NCI-H2107 treated with DMSO at 0.1 percent for 48 hours (cell line): ENCODE data around the gene ZNF827.

Experiments
- DNase-seq: peaks from one replicate; lab custom pipeline; 2025; ENCODE audit not compliant: unreplicated experiment; lab: John Stamatoyannopoulos, UW

Gene ZNF827, protein sequence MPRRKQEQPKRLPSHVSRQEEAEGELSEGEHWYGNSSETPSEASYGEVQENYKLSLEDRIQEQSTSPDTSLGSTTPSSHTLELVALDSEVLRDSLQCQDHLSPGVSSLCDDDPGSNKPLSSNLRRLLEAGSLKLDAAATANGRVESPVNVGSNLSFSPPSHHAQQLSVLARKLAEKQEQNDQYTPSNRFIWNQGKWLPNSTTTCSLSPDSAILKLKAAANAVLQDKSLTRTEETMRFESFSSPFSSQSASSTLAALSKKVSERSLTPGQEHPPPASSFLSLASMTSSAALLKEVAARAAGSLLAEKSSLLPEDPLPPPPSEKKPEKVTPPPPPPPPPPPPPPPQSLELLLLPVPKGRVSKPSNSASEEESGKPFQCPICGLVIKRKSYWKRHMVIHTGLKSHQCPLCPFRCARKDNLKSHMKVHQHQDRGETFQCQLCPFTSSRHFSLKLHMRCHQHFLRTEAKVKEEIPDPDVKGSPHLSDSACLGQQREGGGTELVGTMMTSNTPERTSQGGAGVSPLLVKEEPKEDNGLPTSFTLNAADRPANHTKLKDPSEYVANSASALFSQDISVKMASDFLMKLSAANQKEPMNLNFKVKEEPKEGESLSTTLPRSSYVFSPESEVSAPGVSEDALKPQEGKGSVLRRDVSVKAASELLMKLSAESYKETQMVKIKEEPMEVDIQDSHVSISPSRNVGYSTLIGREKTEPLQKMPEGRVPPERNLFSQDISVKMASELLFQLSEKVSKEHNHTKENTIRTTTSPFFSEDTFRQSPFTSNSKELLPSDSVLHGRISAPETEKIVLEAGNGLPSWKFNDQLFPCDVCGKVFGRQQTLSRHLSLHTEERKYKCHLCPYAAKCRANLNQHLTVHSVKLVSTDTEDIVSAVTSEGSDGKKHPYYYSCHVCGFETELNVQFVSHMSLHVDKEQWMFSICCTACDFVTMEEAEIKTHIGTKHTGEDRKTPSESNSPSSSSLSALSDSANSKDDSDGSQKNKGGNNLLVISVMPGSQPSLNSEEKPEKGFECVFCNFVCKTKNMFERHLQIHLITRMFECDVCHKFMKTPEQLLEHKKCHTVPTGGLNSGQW

GRCh38 chr4:145938618-145939440, at the start of gene ZNF827:
Gene ZNF827 (minus strand): TSS chr4:145938823. CDS start chr4:145938407, 416 bp downstream.
- DNase-seq, result peak; percentile 27

DNA sequence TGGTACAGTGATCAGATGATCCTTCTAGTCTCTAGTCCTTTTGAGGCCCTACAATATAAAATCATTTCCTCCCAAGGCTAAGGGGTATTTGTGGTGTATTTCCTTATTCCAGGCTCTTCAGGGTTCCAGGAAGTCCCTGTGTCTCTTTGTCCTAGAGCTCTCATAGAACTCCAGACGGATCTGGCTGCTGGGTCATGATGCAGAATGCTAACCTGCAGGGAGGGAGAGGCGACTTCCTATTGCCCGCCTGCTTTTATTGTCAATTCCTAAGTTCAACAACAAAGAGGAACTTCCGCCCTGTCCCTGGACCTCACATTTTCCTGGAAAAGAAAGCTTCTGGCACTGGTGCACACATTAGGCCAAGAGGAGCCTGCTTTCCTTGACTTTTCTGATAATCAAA, 45.9 kb upstream of the ZNF827 start:
- no peak for DNase-seq

DNA sequence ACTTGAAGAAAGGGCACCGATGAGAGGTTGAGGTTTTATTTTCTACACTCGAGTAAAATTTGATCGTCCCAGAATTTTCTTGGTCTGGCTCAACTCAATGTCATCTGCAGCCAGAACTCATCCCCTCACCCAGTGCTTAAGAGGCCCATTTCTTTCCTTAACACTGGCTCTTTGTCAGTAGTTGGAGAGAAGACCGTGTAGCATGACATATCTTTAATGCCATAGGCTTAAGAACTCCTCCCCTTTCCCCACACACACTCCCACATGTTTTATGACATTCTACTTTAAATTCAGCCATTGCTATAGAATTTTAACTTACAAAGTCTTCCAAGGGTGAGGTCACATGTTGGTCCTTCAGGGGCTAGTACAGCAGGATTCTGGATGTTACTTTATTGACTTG, 44.2 kb upstream of the ZNF827 start:
- DNase-seq, result no peak

DNA sequence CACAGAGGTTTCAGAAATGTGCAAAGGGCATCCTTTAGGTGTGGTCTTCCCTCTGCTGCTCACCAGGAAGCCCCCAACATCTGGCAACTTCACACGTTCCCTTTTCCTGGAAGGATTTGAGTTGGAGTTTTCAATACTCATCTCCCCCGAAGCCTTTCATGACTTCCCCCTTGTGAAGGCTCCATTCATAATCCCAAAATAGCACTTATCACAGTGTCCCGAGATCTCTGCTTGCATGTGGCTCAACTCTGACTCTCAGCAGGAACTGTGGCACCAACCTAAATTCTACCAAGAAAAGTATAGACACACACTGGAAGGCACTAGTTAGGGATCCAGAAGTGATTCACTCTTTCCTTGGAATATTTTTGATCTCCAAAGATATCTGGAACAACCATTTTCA, 40.5 kb upstream of the ZNF827 start:
- DNase-seq, result no peak

GRCh38 chr4:145976680-145977079, 38.1 kb upstream of the ZNF827 start:
- DNase-seq, result no peak

- DNase-seq, result no peak
Observed at GRCh38 chr4:145960012-145960411, 21.4 kb upstream of the ZNF827 start.

DNA sequence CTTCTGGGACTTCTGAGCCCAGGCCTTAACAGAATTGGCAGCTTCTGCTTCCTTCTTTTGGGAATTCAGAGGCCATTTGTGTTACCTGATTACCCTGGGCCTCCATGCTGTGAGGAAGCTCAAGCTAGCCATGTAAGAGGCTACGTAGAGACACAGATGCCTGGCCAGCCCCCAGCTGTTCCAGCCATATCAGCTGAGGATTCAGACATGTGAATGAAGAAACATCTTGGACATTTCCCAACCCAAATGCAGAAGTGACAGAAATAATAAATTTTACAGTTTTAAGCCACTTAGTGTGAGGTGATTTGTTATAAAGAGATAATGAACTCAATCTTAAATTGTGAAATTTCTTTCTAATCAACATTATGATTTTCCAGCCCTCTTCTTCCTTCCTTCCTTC, 18.7 kb upstream of the ZNF827 start:
- no peak for DNase-seq

DNA sequence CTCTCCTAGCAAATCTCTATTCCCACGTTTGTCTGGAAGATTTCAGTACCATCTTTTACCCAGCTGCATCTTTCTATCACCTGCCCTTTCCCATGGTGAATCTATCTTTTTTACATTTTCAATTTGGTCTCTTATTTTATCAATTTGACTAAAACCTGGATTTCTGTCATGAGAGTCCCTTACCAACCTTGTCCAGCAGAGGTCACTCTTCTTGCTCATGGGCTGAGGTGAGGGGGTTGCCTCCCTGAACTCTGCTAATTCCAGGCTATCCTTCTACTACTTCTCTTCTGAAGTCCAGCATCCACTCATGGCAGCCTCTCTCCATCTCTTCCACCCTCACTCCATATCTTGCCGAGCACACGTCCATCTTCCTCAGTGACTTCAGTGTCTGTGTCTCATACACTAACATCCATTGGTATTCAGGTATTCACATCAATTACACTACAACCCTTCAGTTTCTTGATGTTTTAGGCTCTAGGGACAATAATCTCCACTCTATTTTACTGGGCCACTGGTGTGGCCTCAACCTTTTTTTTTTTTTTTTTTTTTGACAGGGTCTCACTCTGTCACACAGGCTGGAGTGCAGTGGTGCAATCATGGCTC, 17.8 kb upstream of the ZNF827 start:
- DNase-seq, result no peak

GRCh38 chr4:145954924-145955339, 16.3 kb upstream of the ZNF827 start:
- no peak for DNase-seq

GRCh38 chr4:145951931-145952330, 13.3 kb upstream of the ZNF827 start:
- no peak for DNase-seq

DNA sequence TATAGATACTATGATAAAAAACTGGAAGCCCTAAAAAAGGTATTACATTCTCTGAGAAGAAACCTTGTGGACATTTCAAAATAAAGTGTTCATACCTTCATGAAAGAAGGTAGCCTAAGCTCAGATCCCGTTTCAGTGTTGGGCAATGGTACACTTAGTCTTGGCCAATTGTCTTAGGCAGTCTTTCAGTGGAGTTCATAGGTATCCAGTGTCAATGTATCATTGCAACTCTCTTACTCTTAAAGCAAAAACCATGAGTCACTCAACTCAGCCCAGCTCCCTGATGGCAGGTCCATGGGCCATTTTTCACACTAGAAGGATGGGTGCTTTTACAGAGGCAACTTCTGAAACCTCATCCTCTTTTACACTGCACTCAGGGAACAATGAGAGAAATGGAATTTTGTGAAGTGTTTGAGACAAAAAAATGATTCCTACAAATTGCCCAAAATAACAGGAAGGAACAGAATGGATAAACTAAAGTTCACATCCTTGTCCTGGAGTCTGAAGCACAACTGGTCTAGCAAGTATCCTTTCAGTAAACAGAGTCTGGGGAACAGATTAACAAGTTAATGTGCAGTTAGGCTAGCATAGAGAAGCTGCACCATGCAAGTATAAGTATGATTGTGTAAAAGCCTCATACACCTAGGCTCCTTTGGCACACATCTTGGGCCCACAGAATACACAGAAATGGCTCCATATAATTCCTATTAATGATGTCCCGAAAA, 7.0 kb upstream of the ZNF827 start:
- DNase-seq, result no peak

DNA sequence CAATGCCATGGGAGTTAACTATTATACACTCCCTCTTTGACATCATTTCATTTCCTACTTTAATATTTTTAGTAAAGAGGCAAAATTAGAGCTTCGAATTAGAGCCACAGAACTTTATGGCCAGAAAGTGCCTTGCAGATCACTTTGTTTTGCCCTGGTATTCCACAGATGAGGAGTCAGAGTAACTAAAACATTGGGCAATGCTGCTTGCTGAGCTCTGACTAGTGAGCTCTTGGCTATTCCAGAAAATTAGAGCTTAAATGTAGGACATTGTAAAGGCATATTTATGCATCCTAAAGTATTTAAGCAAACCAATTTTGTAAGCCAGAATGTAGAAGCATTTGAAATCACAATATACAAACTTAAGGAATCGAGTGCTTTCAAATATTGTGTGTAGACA, 6.3 kb upstream of the ZNF827 start:
- no peak for DNase-seq

DNA sequence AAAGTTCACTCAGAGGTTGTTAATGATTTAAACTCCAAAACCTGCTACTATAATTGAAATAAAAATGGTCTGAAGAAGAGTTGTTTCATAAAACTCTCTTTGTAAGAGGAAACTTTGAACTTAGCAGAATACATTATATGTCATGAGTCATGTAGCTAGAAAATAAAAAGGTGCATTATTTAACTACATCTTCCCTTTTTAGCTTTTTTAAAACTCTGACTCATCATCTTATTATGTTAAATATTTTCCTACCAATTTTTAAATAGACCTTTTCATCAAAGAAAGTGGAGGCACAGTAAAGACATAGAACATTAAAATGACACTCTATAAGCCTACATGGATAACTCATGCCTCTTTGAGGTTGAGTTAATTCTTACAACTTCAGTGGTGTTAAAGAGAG, 1.2 kb upstream of the ZNF827 start:
- no peak for DNase-seq

GRCh38 chr4:145939441-145939750, 773 bp upstream of the ZNF827 start:
- DNase-seq, result no peak

- peak; percentile 12 for DNase-seq
Observed at GRCh38 chr4:145937971-145938611, 532 bp downstream of the ZNF827 start.

DNA sequence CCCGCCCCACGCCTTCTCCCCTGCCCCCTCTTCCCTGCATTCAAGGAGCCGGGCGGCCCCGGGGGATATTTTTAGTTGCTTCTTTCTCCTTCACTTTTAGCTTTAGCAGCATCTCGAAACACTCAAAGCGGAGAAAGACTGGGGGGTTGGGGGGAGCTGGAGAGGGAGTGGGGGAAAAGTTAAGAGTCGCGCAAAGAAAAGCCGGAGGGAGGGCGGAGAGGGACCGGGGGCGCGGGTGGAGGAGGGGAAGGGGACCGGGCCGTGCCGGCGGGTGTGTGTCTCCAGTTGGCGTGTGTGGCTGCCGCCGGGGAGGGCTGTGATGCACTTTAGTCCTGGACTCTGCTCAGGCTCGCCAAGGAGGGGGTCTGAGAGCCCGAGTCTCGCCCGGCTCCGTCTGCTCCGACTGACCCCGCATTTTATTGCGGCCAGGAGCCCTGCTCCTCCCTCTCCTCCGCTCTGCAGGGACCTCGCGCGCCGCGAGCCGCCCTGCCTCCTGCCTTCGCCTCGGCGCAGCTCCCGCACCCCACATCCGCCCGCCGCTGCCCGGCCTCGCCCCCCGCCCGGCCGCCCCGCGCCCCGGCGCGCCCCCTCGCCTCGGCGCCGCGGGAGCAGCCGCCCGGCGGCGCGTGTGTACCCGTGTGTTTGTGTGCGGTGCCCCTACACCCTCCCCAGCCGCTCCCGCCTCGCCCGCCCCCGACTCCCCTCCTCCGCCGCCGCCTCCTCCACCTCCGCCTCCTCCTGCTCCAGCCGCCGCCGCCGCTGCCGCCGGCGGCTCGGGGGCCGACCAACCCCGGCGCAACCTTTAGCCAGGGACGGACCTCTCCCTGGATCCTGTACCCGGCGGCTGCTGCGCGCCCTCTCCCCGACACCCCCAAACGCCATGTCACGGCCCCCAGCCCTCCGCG, 1.4 kb downstream of the ZNF827 start:
- DNase-seq, result no peak

GRCh38 chr4:145936142-145936996, 2.3 kb downstream of the ZNF827 start:
- no peak for DNase-seq
